Muscle of leg (tissue), 11 donors: ENCODE data around the gene SLIT1. TPM values are rescaled to one million over a fixed set of nuclear protein-coding genes. Genes with fewer than 3 reads are reported as not detected.

Source experiments
- DNase-seq: peaks from one replicate; pipeline ENCODE4 v3.0.0; 2013
- H3K27ac ChIP-seq: one replicate; pipeline ENCODE4 v1.5.1; 2013; ENCODE audit warnings: mild to moderate bottlenecking, low read length, control low read depth
- H3K27me3 ChIP-seq: one replicate; pipeline ENCODE4 v1.6.1; 2013; ENCODE audit warnings: low read length; ENCODE audit not compliant: control insufficient read depth, insufficient read depth
- H3K36me3 ChIP-seq: one replicate; pipeline ENCODE4 v1.6.1; 2013; ENCODE audit warnings: low read length; ENCODE audit not compliant: control insufficient read depth, insufficient read depth
- H3K4me1 ChIP-seq: one replicate; pipeline ENCODE4 v1.6.1; 2013; ENCODE audit warnings: low read length; ENCODE audit not compliant: control insufficient read depth, insufficient read depth
- H3K4me3 ChIP-seq: one replicate; pipeline ENCODE4 v1.5.1; 2013; ENCODE audit warnings: low read length, control low read depth
- H3K9me3 ChIP-seq: replicated peaks from 2 replicates; pipeline ENCODE4 v1.6.1; 2013; ENCODE audit warnings: low read depth, low read length; ENCODE audit not compliant: control insufficient read depth
- WGBS: methylation state at CpG from one replicate; pipeline ENCODE4 v1.1.5; 2013; ENCODE audit warnings: missing lambda C conversion rate; ENCODE audit not compliant: insufficient coverage; 5-methylcytosine and 5-hydroxymethylcytosine counted together
- polyA plus RNA-seq, 8 donors: library from polyadenylated mRNA; unstranded; fragments of 120-200 nt; gene quantifications; one replicate each; pipeline versions ENCODE4 v1.2.1 to v1.2.3, GENCODE V29; 2013; ENCODE audit warnings: inconsistent platforms in 1 of 8, low replicate concordance in 1 of 8; ENCODE audit not compliant: insufficient read length in 8 of 8, insufficient read depth in 1 of 8
- total RNA-seq: library from RNA; stranded (reverse); fragments of 120-200 nt; gene quantifications from one replicate; pipeline ENCODE4 v1.2.4, GENCODE V29; 2013

Gene SLIT1
- total and polyA plus RNA-seq, 9 donors, result 0.35 to 1.4 (median 1.1) TPM

- 88% methylated on average over 2 of the region's 2 CpGs for WGBS
- H3K4me1 ChIP-seq, result peaks cover 13% of the 10 kb centered on the region
- H3K36me3 ChIP-seq, result no peaks in the 10 kb centered on the region
- DNase-seq, result no peak
- H3K4me3 ChIP-seq, result no peak overlapping the region
- no peaks in the 10 kb centered on the region for H3K27me3 ChIP-seq
- H3K9me3 ChIP-seq, result no peaks in the 10 kb centered on the region
- H3K27ac ChIP-seq, result no peak overlapping the region
These were observed 53.5 kb downstream of the SLIT1 start for GRCh38 chr10:97132273-97132672.

GRCh38 chr10:97131666-97132065 is 54.1 kb downstream of the SLIT1 start:
- Histone ChIP-seq H3K27ac (no peak overlapping the region), H3K9me3 (no peaks in the 10 kb centered on the region), H3K4me3 (no peak overlapping the region), H3K36me3 (no peaks in the 10 kb centered on the region), H3K4me1 (peaks cover 13% of the 10 kb centered on the region), H3K27me3 (no peaks in the 10 kb centered on the region)
- 34% methylated on average over 7 of the region's 9 CpGs for WGBS
- DNase-seq, result peak; percentile 78

DNA sequence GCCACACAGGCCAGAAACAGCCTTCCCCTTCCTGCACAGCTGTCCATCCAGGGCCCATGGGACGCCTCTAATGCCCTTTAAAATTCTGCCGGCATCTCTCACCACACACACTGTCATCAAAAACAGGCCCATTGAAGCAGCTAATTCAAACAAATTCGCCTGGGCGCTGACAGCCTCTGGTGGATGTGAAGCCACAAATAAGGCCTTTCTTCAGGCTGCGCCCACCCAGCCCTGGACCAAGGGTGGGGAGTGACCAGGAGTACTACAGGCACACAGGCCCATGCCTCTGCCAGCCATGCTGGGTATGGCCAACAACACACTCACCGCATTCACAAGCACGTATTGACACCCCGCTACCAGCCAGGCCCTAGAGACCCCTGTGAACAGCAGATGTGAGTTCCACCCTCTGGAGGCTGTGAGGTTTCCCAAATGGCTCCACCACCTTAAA is 54.6 kb downstream of the SLIT1 start:
- 70% methylated on average over 6 of the region's 8 CpGs for WGBS
- Histone ChIP-seq H3K4me1 (peaks cover 13% of the 10 kb centered on the region), H3K4me3 (no peak overlapping the region), H3K27ac (no peak overlapping the region), H3K36me3 (no peaks in the 10 kb centered on the region), H3K9me3 (no peaks in the 10 kb centered on the region), H3K27me3 (no peaks in the 10 kb centered on the region)
- peak; percentile 43 for DNase-seq

DNA sequence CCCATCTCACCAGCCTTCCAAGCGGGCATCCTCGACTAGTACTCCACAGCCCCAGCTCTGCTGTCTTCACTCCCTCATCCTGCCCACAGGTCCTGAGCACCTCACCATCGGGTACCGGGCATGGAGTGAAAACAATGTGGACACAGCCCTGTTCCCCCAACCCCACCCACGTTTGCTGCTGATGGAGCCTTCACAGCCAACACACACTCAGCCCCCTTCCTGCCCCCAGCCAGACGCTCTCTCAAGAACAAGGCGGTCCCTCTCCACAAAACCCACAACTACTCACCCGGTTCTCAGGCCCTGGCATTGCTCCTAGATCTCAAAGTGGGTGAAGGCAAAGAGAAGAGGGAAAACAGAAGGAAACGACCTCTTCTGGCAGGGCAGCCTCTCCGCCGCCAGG is 56.1 kb downstream of the SLIT1 start:
- Histone ChIP-seq H3K27ac (no peak overlapping the region), H3K4me1 (peaks cover 13% of the 10 kb centered on the region), H3K36me3 (no peaks in the 10 kb centered on the region), H3K4me3 (no peak overlapping the region), H3K27me3 (no peaks in the 10 kb centered on the region), H3K9me3 (no peaks in the 10 kb centered on the region)
- WGBS, result 71% methylated on average over 5 of the region's 11 CpGs
- DNase-seq, result no peak

GRCh38 chr10:97128516-97129154 is 57.1 kb downstream of the SLIT1 start:
- no peaks in the 10 kb centered on the region for H3K36me3 ChIP-seq
- no peaks in the 10 kb centered on the region for H3K9me3 ChIP-seq
- no peaks in the 10 kb centered on the region for H3K27me3 ChIP-seq
- no peak overlapping the region for H3K4me3 ChIP-seq
- 56% methylated on average over 7 of the region's 12 CpGs for WGBS
- H3K4me1 ChIP-seq, result peaks cover 13% of the 10 kb centered on the region
- H3K27ac ChIP-seq, result no peak overlapping the region
- DNase-seq, result no peak

GRCh38 chr10:97128039-97128492 is 57.7 kb downstream of the SLIT1 start:
- H3K4me3 ChIP-seq, result no peak overlapping the region
- WGBS, result 41% methylated on average over 11 of the region's 11 CpGs

DNA sequence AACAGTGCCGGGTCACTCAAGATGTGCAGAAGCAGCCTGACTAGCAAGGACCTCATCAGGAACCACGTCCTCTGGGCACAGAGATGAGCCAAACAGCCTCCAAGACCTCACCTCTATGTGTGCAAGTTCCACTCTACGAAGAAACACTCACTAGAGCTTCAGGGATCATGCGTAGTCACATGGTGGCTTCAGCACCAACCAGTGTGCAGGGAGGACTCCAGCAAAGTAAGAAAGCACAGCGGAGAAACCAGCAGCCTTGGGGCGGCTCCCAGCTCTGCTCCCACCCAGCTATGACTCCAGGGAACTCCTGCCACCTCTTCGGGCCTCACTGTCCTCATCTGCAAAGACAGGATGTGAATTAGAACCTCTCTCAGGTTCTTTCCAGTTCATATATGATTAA is 58.2 kb downstream of the SLIT1 start:
- DNase-seq, result no peak
- Histone ChIP-seq H3K27me3 (no peaks in the 10 kb centered on the region), H3K4me3 (no peak overlapping the region), H3K36me3 (no peaks in the 10 kb centered on the region), H3K4me1 (peaks cover 13% of the 10 kb centered on the region), H3K9me3 (no peaks in the 10 kb centered on the region), H3K27ac (no peak overlapping the region)
- WGBS, result 76% methylated on average over 5 of the region's 7 CpGs

More at GRCh38 chr10:97128039-97128492, 57.7 kb downstream of the SLIT1 start:
- Histone ChIP-seq H3K27ac (no peak overlapping the region), H3K9me3 (no peaks in the 10 kb centered on the region), H3K36me3 (no peaks in the 10 kb centered on the region), H3K27me3 (no peaks in the 10 kb centered on the region), H3K4me1 (peaks cover 13% of the 10 kb centered on the region)
- no peak for DNase-seq

DNA sequence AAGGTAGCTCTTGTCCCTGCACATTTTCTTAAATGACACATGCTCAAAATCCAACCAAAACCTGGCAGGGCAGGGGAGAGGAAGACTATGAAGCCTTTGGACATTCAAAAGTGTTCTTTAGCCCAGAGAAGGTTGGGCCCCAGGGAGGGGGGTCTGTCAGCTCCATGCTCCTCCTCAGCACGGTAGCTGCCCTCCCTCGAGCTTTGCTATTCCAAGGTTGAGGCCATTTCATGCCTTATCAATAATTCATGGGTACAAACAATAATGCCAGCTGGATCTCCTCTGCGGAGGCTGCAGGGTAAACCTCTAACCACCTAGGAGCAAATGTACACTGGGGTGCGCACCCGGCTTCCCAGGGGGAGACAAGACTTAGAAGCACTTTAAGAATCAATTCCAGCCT is 61.5 kb downstream of the SLIT1 start:
- H3K4me1 ChIP-seq, result no peaks in the 10 kb centered on the region
- H3K36me3 ChIP-seq, result no peaks in the 10 kb centered on the region
- no peak overlapping the region for H3K4me3 ChIP-seq
- no peaks in the 10 kb centered on the region for H3K9me3 ChIP-seq
- no peak for DNase-seq
- H3K27ac ChIP-seq, result no peak overlapping the region
- WGBS, result 46% methylated on average over 3 of the region's 5 CpGs
- H3K27me3 ChIP-seq, result no peaks in the 10 kb centered on the region

- WGBS, result 50% methylated on average over 1 of the region's 5 CpGs
- H3K27me3 ChIP-seq, result no peaks in the 10 kb centered on the region
- peak; percentile 15 for DNase-seq
These were observed 62.0 kb downstream of the SLIT1 start for GRCh38 chr10:97123765-97124164.

DNA sequence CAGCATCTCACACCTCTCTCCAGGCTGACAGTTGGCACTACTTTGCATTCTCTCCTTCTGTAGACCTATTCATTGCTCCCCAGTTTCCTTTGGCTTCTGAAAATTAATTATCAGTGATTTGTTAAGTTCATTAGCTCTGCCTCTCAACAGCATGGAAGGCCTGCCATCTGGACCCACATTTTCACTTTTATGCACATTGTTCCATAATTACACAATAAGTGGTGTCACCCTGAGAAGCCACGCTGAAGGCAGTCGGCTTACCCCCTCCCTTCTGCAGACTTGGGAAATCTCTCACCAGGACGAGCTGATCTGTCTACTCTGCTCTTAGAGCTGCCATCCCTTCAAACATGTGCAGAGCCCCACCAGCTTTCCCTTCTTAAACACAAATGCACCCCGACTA is 64.7 kb downstream of the SLIT1 start:
- H3K27me3 ChIP-seq, result no peaks in the 10 kb centered on the region
- H3K4me3 ChIP-seq, result no peak overlapping the region
- WGBS, result 50% methylated on average over 3 of the region's 4 CpGs
- no peak for DNase-seq
- H3K4me1 ChIP-seq, result no peaks in the 10 kb centered on the region
- no peak overlapping the region for H3K27ac ChIP-seq
- H3K36me3 ChIP-seq, result no peaks in the 10 kb centered on the region
- H3K9me3 ChIP-seq, result no peaks in the 10 kb centered on the region

More at GRCh38 chr10:97123765-97124164, 62.0 kb downstream of the SLIT1 start:
- Histone ChIP-seq H3K36me3 (no peaks in the 10 kb centered on the region), H3K27ac (no peak overlapping the region), H3K4me1 (no peaks in the 10 kb centered on the region), H3K4me3 (no peak overlapping the region), H3K9me3 (no peaks in the 10 kb centered on the region)

DNA sequence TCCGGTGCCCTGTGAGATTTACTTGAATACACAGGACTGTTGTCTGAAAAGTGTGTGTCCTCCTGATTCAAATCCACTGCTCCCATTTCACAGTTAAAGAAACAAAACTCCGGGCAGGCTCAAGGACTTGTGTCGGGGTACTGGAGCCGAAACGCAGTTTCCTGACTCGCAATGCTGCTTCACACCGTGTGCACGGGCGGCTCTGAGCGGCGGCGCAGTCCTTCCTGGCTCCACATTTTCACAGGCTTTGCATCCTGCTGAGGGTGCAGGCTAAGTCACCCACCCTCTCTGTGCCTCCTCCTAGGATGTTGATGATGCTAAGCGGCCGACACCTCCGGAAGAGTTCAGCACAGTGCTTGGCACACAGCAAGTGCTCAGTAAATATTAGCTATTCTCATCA is 65.4 kb downstream of the SLIT1 start:
- no peaks in the 10 kb centered on the region for H3K36me3 ChIP-seq
- H3K27me3 ChIP-seq, result no peaks in the 10 kb centered on the region
- DNase-seq, result no peak
- no peak overlapping the region for H3K27ac ChIP-seq
- H3K9me3 ChIP-seq, result no peaks in the 10 kb centered on the region
- no peaks in the 10 kb centered on the region for H3K4me1 ChIP-seq
- 85% methylated on average over 15 of the region's 15 CpGs for WGBS
- H3K4me3 ChIP-seq, result no peak overlapping the region
